ENCODE measurements around the gene PI4K2A.

Gene PI4K2A

DNA sequence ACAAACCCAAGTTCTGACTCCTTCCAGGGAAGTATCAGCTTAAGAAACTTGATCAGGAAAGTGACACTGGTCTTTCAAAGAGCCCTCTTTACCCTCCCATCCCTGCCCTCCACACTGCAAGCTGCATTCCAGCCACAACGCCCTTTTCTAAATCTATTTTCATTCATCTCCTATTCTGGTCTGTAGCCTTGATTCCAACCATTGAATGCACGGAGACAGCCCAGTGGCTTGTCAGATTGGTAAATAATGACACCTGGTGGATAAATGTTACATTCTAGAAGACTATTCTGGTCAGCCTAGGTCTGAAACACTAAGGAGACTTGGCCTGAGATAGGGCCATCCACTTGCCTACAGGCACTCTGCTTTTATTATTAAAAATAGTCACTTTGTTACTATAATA is 28.1 kb upstream of the PI4K2A start:
- no peak overlapping the region for H2BK120ac ChIP-seq (ENCODE audit: insufficient read depth, low read length, poor library complexity)
- H3K9ac ChIP-seq (ENCODE audit: low read length), result no peak overlapping the region
- H3K18ac ChIP-seq (ENCODE audit: low read length), result no peak overlapping the region
- no peak overlapping the region for H3K27ac ChIP-seq (ENCODE audit: low read depth, low read length)
- no peak overlapping the region for H3K4me2 ChIP-seq (ENCODE audit: low read length)
- H2BK12ac ChIP-seq (ENCODE audit: low read length), result no peak overlapping the region
- no peak overlapping the region for H3K4me3 ChIP-seq (ENCODE audit: low read depth, low read length)
- no peaks in the 10 kb centered on the region for H3K9me3 ChIP-seq (ENCODE audit: insufficient read depth, low read depth, low read length)
- no peaks in the 10 kb centered on the region for H3K36me3 ChIP-seq (ENCODE audit: control insufficient read depth in 1 of 2, insufficient read depth in 2 of 2, low read length in 2 of 2)
- peak; percentile 30 to 82 for DNase-seq
- H3K27me3 ChIP-seq (ENCODE audit: insufficient read depth, low read length), result no peaks in the 10 kb centered on the region
- H2BK5ac ChIP-seq (ENCODE audit: low read depth, low read length, poor library complexity), result no peak overlapping the region
- H4K8ac ChIP-seq (ENCODE audit: low read depth, low read length), result no peak overlapping the region
- no CpG with 5 or more reads among the region's 2 CpGs for WGBS (ENCODE audit: extremely low coverage, insufficient coverage, insufficient read length)
- H3K4ac ChIP-seq (ENCODE audit: low read depth, low read length), result no peak overlapping the region
- no peak overlapping the region for H4K91ac ChIP-seq (ENCODE audit: low read depth, low read length)
- no peak overlapping the region for H3K23ac ChIP-seq (ENCODE audit: low read length)
- H3K14ac ChIP-seq (ENCODE audit: low read length), result no peak overlapping the region
- no peak overlapping the region for H2AK5ac ChIP-seq (ENCODE audit: low read length)
- H2AFZ ChIP-seq (ENCODE audit: insufficient read depth, low read length, poor library complexity), result no peak overlapping the region
- H4K12ac ChIP-seq (ENCODE audit: low read depth, low read length), result no peak overlapping the region
- no peaks in the 10 kb centered on the region for H3K79me2 ChIP-seq (ENCODE audit: control insufficient read depth, insufficient read depth, low read length, poor library complexity)
- H3K4me1 ChIP-seq (ENCODE audit: control insufficient read depth in 1 of 2, insufficient read depth in 2 of 2, low read length in 2 of 2), result no peaks in the 10 kb centered on the region
- H3K79me1 ChIP-seq (ENCODE audit: low read length), result no peaks in the 10 kb centered on the region

DNA sequence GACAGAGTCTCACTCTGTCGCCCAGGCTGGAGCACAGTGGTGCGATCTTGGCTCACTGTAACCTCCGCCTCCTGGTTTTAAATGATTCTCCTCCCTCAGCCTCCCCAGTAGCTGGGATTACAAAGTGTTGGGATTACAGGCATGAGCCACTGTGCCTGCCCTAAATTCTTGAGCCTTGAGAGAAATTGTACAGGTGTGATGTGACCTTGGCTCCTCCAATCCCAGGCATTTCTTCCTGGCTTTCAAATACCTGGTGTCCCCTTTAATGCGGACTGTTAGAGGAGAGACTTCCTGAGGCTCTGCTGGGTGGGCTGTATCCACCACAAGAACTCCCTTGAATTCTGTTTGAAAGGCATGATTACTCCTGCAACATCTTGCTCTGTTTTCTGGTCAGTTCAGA is 22.2 kb upstream of the PI4K2A start:
- no peak overlapping the region for H3K9ac ChIP-seq (ENCODE audit: low read length)
- DNase-seq, result no peak
- H3K27ac ChIP-seq (ENCODE audit: low read depth, low read length), result no peak overlapping the region
- no peak overlapping the region for H2BK5ac ChIP-seq (ENCODE audit: low read depth, low read length, poor library complexity)
- no peak overlapping the region for H3K4me2 ChIP-seq (ENCODE audit: low read length)
- H3K4ac ChIP-seq (ENCODE audit: low read depth, low read length), result no peak overlapping the region
- H2BK120ac ChIP-seq (ENCODE audit: insufficient read depth, low read length, poor library complexity), result no peak overlapping the region
- H3K4me1 ChIP-seq (ENCODE audit: control insufficient read depth in 1 of 2, insufficient read depth in 2 of 2, low read length in 2 of 2), result no peaks in the 10 kb centered on the region
- H3K79me1 ChIP-seq (ENCODE audit: low read length), result no peaks in the 10 kb centered on the region
- H4K12ac ChIP-seq (ENCODE audit: low read depth, low read length), result no peak overlapping the region
- H3K36me3 ChIP-seq (ENCODE audit: control insufficient read depth in 1 of 2, insufficient read depth in 2 of 2, low read length in 2 of 2), result no peaks in the 10 kb centered on the region
- H2AK5ac ChIP-seq (ENCODE audit: low read length), result no peak overlapping the region
- no peaks in the 10 kb centered on the region for H3K27me3 ChIP-seq (ENCODE audit: insufficient read depth, low read length)
- no peaks in the 10 kb centered on the region for H3K9me3 ChIP-seq (ENCODE audit: insufficient read depth, low read depth, low read length)
- no CpG with 5 or more reads among the region's 4 CpGs for WGBS (ENCODE audit: extremely low coverage, insufficient coverage, insufficient read length)
- no peak overlapping the region for H3K4me3 ChIP-seq (ENCODE audit: low read depth, low read length)
- no peaks in the 10 kb centered on the region for H3K79me2 ChIP-seq (ENCODE audit: control insufficient read depth, insufficient read depth, low read length, poor library complexity)
- H4K91ac ChIP-seq (ENCODE audit: low read depth, low read length), result no peak overlapping the region
- H3K18ac ChIP-seq (ENCODE audit: low read length), result no peak overlapping the region
- no peak overlapping the region for H2BK12ac ChIP-seq (ENCODE audit: low read length)
- no peak overlapping the region for H3K14ac ChIP-seq (ENCODE audit: low read length)
- H4K8ac ChIP-seq (ENCODE audit: low read depth, low read length), result no peak overlapping the region
- no peak overlapping the region for H3K23ac ChIP-seq (ENCODE audit: low read length)
- no peak overlapping the region for H2AFZ ChIP-seq (ENCODE audit: insufficient read depth, low read length, poor library complexity)

DNA sequence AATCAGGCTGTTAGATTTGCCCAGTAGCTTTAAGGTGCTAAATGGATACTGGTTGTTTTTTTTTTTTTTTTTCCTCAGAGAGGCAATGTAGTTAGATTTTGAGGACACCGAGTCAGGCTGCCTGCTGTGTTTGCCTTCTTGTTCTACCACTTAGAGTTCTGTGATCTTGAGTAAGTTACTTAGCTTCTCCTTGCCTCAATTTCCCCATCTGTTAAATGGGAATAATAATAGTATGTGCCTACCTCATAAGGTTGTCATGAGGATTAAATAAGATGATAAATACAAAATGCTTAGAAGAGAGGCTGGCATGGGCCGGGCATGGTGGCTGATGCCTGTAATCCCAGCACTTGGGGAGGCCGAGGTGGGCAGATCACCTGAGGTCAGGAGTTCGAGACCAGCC is 21.7 kb upstream of the PI4K2A start:
- Histone ChIP-seq H3K36me3 (ENCODE audit: control insufficient read depth in 1 of 2, insufficient read depth in 2 of 2, low read length in 2 of 2) (no peaks in the 10 kb centered on the region), H3K4me2 (ENCODE audit: low read length) (no peak overlapping the region), H2BK120ac (ENCODE audit: insufficient read depth, low read length, poor library complexity) (no peak overlapping the region), H2BK12ac (ENCODE audit: low read length) (no peak overlapping the region), H3K27ac (ENCODE audit: low read depth, low read length) (no peak overlapping the region), H4K91ac (ENCODE audit: low read depth, low read length) (no peak overlapping the region), H2AK5ac (ENCODE audit: low read length) (no peak overlapping the region), H4K12ac (ENCODE audit: low read depth, low read length) (no peak overlapping the region), H2AFZ (ENCODE audit: insufficient read depth, low read length, poor library complexity) (no peak overlapping the region), H3K4me1 (ENCODE audit: control insufficient read depth in 1 of 2, insufficient read depth in 2 of 2, low read length in 2 of 2) (no peaks in the 10 kb centered on the region), H3K9ac (ENCODE audit: low read length) (no peak overlapping the region), H3K4me3 (ENCODE audit: low read depth, low read length) (no peak overlapping the region), H3K4ac (ENCODE audit: low read depth, low read length) (no peak overlapping the region), H3K23ac (ENCODE audit: low read length) (no peak overlapping the region), H3K79me1 (ENCODE audit: low read length) (no peaks in the 10 kb centered on the region), H2BK5ac (ENCODE audit: low read depth, low read length, poor library complexity) (no peak overlapping the region), H3K79me2 (ENCODE audit: control insufficient read depth, insufficient read depth, low read length, poor library complexity) (no peaks in the 10 kb centered on the region), H3K18ac (ENCODE audit: low read length) (no peak overlapping the region), H3K9me3 (ENCODE audit: insufficient read depth, low read depth, low read length) (no peaks in the 10 kb centered on the region), H3K14ac (ENCODE audit: low read length) (no peak overlapping the region), H4K8ac (ENCODE audit: low read depth, low read length) (no peak overlapping the region), H3K27me3 (ENCODE audit: insufficient read depth, low read length) (no peaks in the 10 kb centered on the region)
- DNase-seq, result no peak
- no CpG with 5 or more reads among the region's 4 CpGs for WGBS (ENCODE audit: extremely low coverage, insufficient coverage, insufficient read length)

DNA sequence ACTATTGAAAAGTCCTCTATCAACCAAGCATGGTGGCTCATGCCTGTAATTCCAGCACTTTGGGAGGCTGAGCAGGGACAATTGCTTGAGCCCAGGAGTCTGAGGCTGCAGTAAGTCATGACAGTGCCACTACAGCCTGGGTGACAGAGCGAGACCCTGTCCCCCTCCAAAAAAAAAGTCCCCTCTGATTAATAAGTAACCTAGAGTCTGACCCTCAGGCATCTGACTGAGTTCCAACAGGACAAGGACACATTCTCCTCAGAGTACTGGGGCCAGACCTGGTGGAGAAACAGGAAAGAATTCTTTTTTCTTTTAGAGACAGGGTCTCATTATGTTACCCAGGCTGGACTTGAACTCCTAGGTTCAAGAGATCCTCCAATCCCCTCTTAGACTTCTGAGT is 17.2 kb upstream of the PI4K2A start:
- Histone ChIP-seq H3K23ac (ENCODE audit: low read length) (no peak overlapping the region), H3K4me3 (ENCODE audit: low read depth, low read length) (no peak overlapping the region), H3K27me3 (ENCODE audit: insufficient read depth, low read length) (no peaks in the 10 kb centered on the region), H2AFZ (ENCODE audit: insufficient read depth, low read length, poor library complexity) (no peak overlapping the region), H4K12ac (ENCODE audit: low read depth, low read length) (no peak overlapping the region), H3K9ac (ENCODE audit: low read length) (no peak overlapping the region), H2BK120ac (ENCODE audit: insufficient read depth, low read length, poor library complexity) (no peak overlapping the region), H3K4me2 (ENCODE audit: low read length) (no peak overlapping the region), H3K4me1 (ENCODE audit: control insufficient read depth in 1 of 2, insufficient read depth in 2 of 2, low read length in 2 of 2) (no peaks in the 10 kb centered on the region), H4K8ac (ENCODE audit: low read depth, low read length) (no peak overlapping the region), H3K36me3 (ENCODE audit: control insufficient read depth in 1 of 2, insufficient read depth in 2 of 2, low read length in 2 of 2) (no peaks in the 10 kb centered on the region), H3K27ac (ENCODE audit: low read depth, low read length) (no peak overlapping the region), H3K79me1 (ENCODE audit: low read length) (no peaks in the 10 kb centered on the region), H3K4ac (ENCODE audit: low read depth, low read length) (no peak overlapping the region), H3K79me2 (ENCODE audit: control insufficient read depth, insufficient read depth, low read length, poor library complexity) (no peaks in the 10 kb centered on the region), H4K91ac (ENCODE audit: low read depth, low read length) (no peak overlapping the region), H3K9me3 (ENCODE audit: insufficient read depth, low read depth, low read length) (no peaks in the 10 kb centered on the region), H3K14ac (ENCODE audit: low read length) (no peak overlapping the region), H2AK5ac (ENCODE audit: low read length) (no peak overlapping the region), H2BK12ac (ENCODE audit: low read length) (no peak overlapping the region), H2BK5ac (ENCODE audit: low read depth, low read length, poor library complexity) (no peak overlapping the region), H3K18ac (ENCODE audit: low read length) (no peak overlapping the region)
- DNase-seq, result no peak
- WGBS (ENCODE audit: extremely low coverage, insufficient coverage, insufficient read length), result no CpG with 5 or more reads among the region's 1 CpG
